Ovary (tissue), 9 donors: ENCODE data around the gene HIF3A. TPM values are rescaled to one million over a fixed set of nuclear protein-coding genes. Genes with fewer than 3 reads are reported as not detected.

Experiments
- DNase-seq, 5 donors: peaks; one replicate each; pipeline ENCODE4 v3.0.0-alpha.2; 2019 to 2020
- H3K27ac ChIP-seq, 2 donors: fragments of 200-600 bp; one replicate each; pipeline versions ENCODE4 v1.5.1 to v1.8.0; 2019 to 2022
- H3K27me3 ChIP-seq: fragments of 200-600 bp; one replicate; pipeline ENCODE4 v1.8.0; 2022
- H3K36me3 ChIP-seq: fragments of 200-600 bp; sonication (generic); one replicate; pipeline ENCODE4 v1.5.1; 2019
- H3K4me1 ChIP-seq: one replicate; pipeline ENCODE4 v1.8.1; 2013; ENCODE audit warnings: mild to moderate bottlenecking, moderate library complexity; ENCODE audit not compliant: insufficient read depth
- H3K4me3 ChIP-seq: fragments of 200-600 bp; sonication (generic); one replicate; pipeline ENCODE4 v1.5.1; 2017
- H3K9me3 ChIP-seq, 2 donors: fragments of 200-600 bp in 1 of 2; sonication (generic) in 1 of 2; one replicate each; pipeline versions ENCODE4 v1.5.1 to v1.8.1; 2013 to 2019; ENCODE audit warnings: mild to moderate bottlenecking in 1 of 2, moderate library complexity in 1 of 2
- EP300 ChIP-seq: sonication (generic); formaldehyde crosslinking; IDR thresholded peaks from one replicate; pipeline ENCODE4 v1.6.1; 2017; ENCODE audit warnings: antibody characterized with exemption
- POLR2A ChIP-seq: fragments of 450-650 bp; IDR thresholded peaks from one replicate; pipeline ENCODE4 v1.6.1; 2017; ENCODE audit warnings: antibody characterized with exemption, mild to moderate bottlenecking, moderate library complexity
- WGBS, 3 donors: extraction: QIAGEN DNeasy Blood & Tissue Kit in 1 of 3; methylation state at CpG; one replicate each; pipeline versions ENCODE4 v1.1.5 to v1.1.7; 2013 to 2017; 5-methylcytosine and 5-hydroxymethylcytosine counted together
- intact Hi-C, 4 donors: fragments of 100-400 bp; cut with DNase I; formaldehyde crosslinking; loops; one replicate each; pipeline versions ENCODE4 v1.11.0 to v1.15.1; 2022 to 2023
- polyA plus RNA-seq, 2 donors: library from polyadenylated mRNA; stranded (reverse); fragments of 200-250 nt in 1 of 2; fragments of 350-450 nt in 1 of 2; fragmentation: Illumina TruSeq in 1 of 2; extraction: RNeasy Lipid Tissue Mini Kit (QIAGEN cat#74804) in 1 of 2; gene quantifications; one replicate each; pipeline ENCODE4 v1.2.3, GENCODE V29; 2013 to 2014
- total RNA-seq, 7 donors: library from RNA; depleted of rRNA in 2 of 7; stranded (reverse); fragments of >200 nt in 2 of 7; fragmentation: NEBNext Ultra II Directional in 3 of 7; extraction: Animal tissue kit (Norgen Biotek cat#: 25700) in 3 of 7; gene quantifications; one replicate each; pipeline versions ENCODE4 v1.1.0 to v1.2.4, GENCODE V29; 2016 to 2023
- TF ChIP-seq, protein P1 (sequence below), 3 donors: fragments of 450-650 bp in 2 of 3; fragments of 200-600 bp in 1 of 3; IDR thresholded peaks; one replicate each; pipeline versions ENCODE4 v1.5.1 to v1.8.0; 2016 to 2022; ENCODE audit warnings: antibody characterized with exemption in 3 of 3, mild to moderate bottlenecking in 1 of 3
- donor health status: DM: no; HTN: no; CAD: no; lungs with moderate emphysema.
- donor health status: DM: no; HTN: no; CAD: no.
- donor health status: Bipolar disorder and iron deficiency.
- donor health status: DM: yes; HTN: yes; CAD: no.
- donor health status: DM: no; HTN: no; CAD: no.
- donor health status: DM: yes; HTN: yes; CAD: no.

The HIF3A gene
- total and polyA plus RNA-seq, 9 donors: 10.8 to 82.2 (median 40.9) TPM

DNA sequence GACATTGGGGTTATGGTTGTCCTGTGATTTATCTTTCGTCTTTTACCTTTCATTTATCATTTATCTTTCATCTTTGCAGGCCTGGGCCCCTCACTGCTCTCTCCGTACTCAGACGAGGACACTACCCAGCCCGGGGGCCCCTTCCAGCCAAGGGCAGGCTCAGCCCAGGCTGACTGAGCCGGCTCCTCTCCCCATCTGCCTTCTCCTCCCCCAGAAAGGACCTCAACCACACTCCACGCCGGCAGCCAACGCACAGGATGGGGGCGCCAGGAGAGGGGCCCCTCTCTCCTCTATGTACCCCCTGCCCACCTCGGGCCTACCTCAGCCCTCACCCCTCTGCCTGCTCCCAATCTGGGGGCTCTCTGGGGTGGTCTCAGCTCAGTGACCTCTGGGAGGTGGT, 42.6 kb downstream of the HIF3A start:
- no peak for DNase-seq
- Histone ChIP-seq H3K4me3 (no peak overlapping the region), H3K36me3 (no peaks in the 10 kb centered on the region), H3K9me3 (no peaks in the 10 kb centered on the region), H3K4me1 (no peaks in the 10 kb centered on the region), H3K27me3 (no peaks in the 10 kb centered on the region), H3K27ac (no peak overlapping the region)
- intact Hi-C loops: no loop called here
- 51 to 61% (median 57%) methylated on average over 10 of the region's 10 CpGs for WGBS, 3 donors
- TF ChIP-seq, protein P1, sequence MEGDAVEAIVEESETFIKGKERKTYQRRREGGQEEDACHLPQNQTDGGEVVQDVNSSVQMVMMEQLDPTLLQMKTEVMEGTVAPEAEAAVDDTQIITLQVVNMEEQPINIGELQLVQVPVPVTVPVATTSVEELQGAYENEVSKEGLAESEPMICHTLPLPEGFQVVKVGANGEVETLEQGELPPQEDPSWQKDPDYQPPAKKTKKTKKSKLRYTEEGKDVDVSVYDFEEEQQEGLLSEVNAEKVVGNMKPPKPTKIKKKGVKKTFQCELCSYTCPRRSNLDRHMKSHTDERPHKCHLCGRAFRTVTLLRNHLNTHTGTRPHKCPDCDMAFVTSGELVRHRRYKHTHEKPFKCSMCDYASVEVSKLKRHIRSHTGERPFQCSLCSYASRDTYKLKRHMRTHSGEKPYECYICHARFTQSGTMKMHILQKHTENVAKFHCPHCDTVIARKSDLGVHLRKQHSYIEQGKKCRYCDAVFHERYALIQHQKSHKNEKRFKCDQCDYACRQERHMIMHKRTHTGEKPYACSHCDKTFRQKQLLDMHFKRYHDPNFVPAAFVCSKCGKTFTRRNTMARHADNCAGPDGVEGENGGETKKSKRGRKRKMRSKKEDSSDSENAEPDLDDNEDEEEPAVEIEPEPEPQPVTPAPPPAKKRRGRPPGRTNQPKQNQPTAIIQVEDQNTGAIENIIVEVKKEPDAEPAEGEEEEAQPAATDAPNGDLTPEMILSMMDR (IDR thresholded peaks at IDR 0.05): no peak
- TF ChIP-seq POLR2A: no peak
- TF ChIP-seq EP300: no peak

DNA sequence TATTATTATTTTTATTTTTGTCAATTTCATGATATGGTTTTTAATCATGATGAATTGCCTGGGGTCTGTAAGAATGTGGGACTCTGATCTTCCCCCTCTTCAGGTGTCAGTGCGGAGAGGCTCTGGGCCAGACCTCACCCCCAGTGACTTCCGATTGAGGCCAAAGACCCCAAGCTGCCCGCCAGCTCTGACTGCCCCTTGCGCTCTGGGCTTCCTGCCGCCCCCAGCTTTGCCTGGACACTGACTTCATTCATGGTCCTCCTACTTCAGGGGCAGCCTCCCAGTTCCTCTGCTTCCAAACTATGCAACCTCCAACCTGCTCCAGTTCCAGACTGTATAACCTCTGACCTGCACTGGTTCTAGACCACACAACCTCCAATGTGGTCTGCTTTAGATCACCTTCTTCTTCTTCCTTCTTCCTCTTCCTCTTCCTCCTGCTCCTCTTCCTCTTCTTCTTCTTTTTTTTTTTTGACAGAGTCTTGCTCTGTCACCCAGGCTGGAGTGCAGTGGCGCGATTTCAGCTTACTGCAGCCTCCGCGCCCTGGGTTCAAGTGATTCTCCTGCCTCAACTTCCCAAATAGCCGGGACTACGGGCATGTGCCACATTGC, 43.3 kb downstream of the HIF3A start:
- 96% methylated on average over 11 of the region's 11 CpGs for WGBS, 3 donors
- intact Hi-C loops: no loop called here
- Histone ChIP-seq H3K9me3 (no peaks in the 10 kb centered on the region), H3K36me3 (no peaks in the 10 kb centered on the region), H3K27ac (no peak overlapping the region), H3K4me1 (no peaks in the 10 kb centered on the region), H3K4me3 (no peak overlapping the region), H3K27me3 (no peaks in the 10 kb centered on the region)
- DNase-seq: no peak
- no peak for TF ChIP-seq POLR2A
- TF ChIP-seq, protein P1 (IDR thresholded peaks at IDR 0.05): no peak
- no peak for TF ChIP-seq EP300

- TF ChIP-seq POLR2A (no peak), EP300 (no peak)
- TF ChIP-seq, protein P1 (IDR thresholded peaks at IDR 0.05): no peak
- 80 to 85% (median 80%) methylated on average over 3 of the region's 3 CpGs for WGBS, 3 donors
- no peaks in the 10 kb centered on the region for H3K9me3 ChIP-seq
- no peaks in the 10 kb centered on the region for H3K4me1 ChIP-seq
- no peak overlapping the region for H3K4me3 ChIP-seq
- no peaks in the 10 kb centered on the region for H3K36me3 ChIP-seq
- H3K27me3 ChIP-seq: no peaks in the 10 kb centered on the region
- no peak overlapping the region for H3K27ac ChIP-seq
- no peak for DNase-seq
- intact Hi-C loops: no loop called here
These were observed 45.1 kb downstream of the HIF3A start for GRCh38 chr19:46341937-46342336.

DNA sequence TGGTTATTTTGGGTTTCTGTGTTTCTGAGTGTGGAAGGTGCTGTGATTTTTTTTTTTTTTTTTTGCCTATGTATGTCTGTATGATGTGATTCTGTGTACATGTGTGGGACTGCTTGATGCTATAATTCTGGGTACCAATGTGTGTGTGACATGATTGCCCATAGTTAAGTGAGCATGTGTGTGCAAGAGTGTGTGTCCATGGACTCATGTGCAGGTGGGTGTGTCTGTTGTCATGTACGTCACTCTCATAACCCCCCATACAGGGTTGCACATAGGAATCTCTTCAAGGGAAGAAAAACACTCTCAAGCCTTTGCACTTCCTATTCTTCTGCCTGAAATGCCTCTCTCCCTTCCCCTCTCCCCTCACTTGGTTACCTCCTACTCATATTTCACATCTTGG, 47.5 kb downstream of the HIF3A start:
- no peaks in the 10 kb centered on the region for H3K9me3 ChIP-seq
- WGBS, 3 donors: 41 to 58% (median 48%) methylated on average over 1 of the region's 1 CpG
- TF ChIP-seq POLR2A (no peak), EP300 (no peak)
- TF ChIP-seq, protein P1 (IDR thresholded peaks at IDR 0.05): no peak
- intact Hi-C loops: no loop called here
- no peak overlapping the region for H3K27ac ChIP-seq
- no peaks in the 10 kb centered on the region for H3K27me3 ChIP-seq
- H3K4me1 ChIP-seq: peaks cover 5% of the 10 kb centered on the region
- no peak overlapping the region for H3K4me3 ChIP-seq
- no peaks in the 10 kb centered on the region for H3K36me3 ChIP-seq
- no peak for DNase-seq
